A673 (cell line): Measurements from ENCODE around the gene PRKAG2. TPM values are rescaled to one million over a fixed set of nuclear protein-coding genes. Genes with fewer than 3 reads are reported as not detected.

Source experiments
- BruUV-seq: library from RNA; stranded (reverse); fragments of 400-500 nt; replicated peaks from 2 replicates; lab custom pipeline; 2021; lab: Mats Ljungman, UMichigan
- CTCF ChIA-PET: fragments of 300-600 bp; sonication (Branson Sonifier 250); formaldehyde crosslinking; loops from one replicate; lab custom pipeline; 2022; ENCODE audit warnings: antibody characterized with exemption; lab: Charles Lee
- POLR2A ChIA-PET: fragments of 300-600 bp; sonication (Branson Sonifier 250); formaldehyde crosslinking; loops from one replicate; lab custom pipeline; 2022; ENCODE audit warnings: antibody characterized with exemption; ENCODE audit not compliant: low non-redundant PET; lab: Charles Lee
- DNase-seq: peaks from one replicate; pipeline ENCODE4 v3.0.0-alpha.2; 2015; ENCODE audit warnings: low spot score
- H3K27ac ChIP-seq: fragments of 200-600 bp; sonication (generic); 2 replicates; pipeline ENCODE4 v1.5.1; 2016; ENCODE audit warnings: mixed run types, low read depth, mild to moderate bottlenecking, mixed read lengths, antibody characterized with exemption, low read length; ENCODE audit not compliant: poor library complexity, severe bottlenecking
- H3K27me3 ChIP-seq: fragments of 200-600 bp; sonication (generic); replicated peaks from 2 replicates; pipeline ENCODE4 v1.6.1; 2017; ENCODE audit warnings: mixed run types, low read depth, mild to moderate bottlenecking, mixed read lengths, antibody characterized with exemption, low read length; ENCODE audit not compliant: insufficient read depth, poor library complexity
- H3K36me3 ChIP-seq: fragments of 200-600 bp; sonication (generic); 2 replicates; pipeline ENCODE4 v1.6.1; 2016; ENCODE audit warnings: mixed run types, mild to moderate bottlenecking, mixed read lengths, antibody characterized with exemption, low read length; ENCODE audit not compliant: insufficient read depth, poor library complexity, severe bottlenecking
- H3K4me1 ChIP-seq: fragments of 200-600 bp; sonication (generic); 2 replicates; pipeline ENCODE4 v1.6.1; 2017; ENCODE audit warnings: mixed run types, mild to moderate bottlenecking, mixed read lengths, antibody characterized with exemption, low read length; ENCODE audit not compliant: insufficient read depth, poor library complexity, severe bottlenecking
- H3K4me3 ChIP-seq: fragments of 200-600 bp; sonication (generic); 2 replicates; pipeline ENCODE4 v1.5.1; 2016; ENCODE audit warnings: low read depth, mixed run types, mild to moderate bottlenecking, mixed read lengths, low read length; ENCODE audit not compliant: poor library complexity, severe bottlenecking
- H3K9me3 ChIP-seq: fragments of 200-600 bp; sonication (generic); 2 replicates; pipeline ENCODE4 v1.6.1; 2016; ENCODE audit warnings: mixed run types, low read depth, mild to moderate bottlenecking, mixed read lengths, antibody characterized with exemption, low read length; ENCODE audit not compliant: poor library complexity, severe bottlenecking
- EZH2 ChIP-seq: fragments of 200-600 bp; sonication (generic); IDR thresholded peaks from 2 replicates; pipeline ENCODE4 v1.6.1; 2017; ENCODE audit warnings: borderline replicate concordance, low read depth, mild to moderate bottlenecking, mixed read lengths, antibody characterized with exemption, low read length; ENCODE audit not compliant: poor library complexity, severe bottlenecking
- intact Hi-C: fragments of 100-400 bp; cut with micrococcal nuclease; formaldehyde crosslinking; loops from one replicate; pipeline ENCODE4 v1.10.0; 2022; ENCODE audit not compliant: unreplicated experiment
- total RNA-seq: library from RNA; stranded (reverse); gene quantifications from 2 replicates; pipeline ENCODE4 v1.2.3, GENCODE V29; 2021
- TF ChIP-seq, protein P1 (sequence below): fragments of 300-800, 200-600 bp; sonication (generic); conservative IDR thresholded peaks from 2 replicates; pipeline ENCODE4 v1.5.1; 2017; ENCODE audit warnings: low read depth, mild to moderate bottlenecking, antibody characterized with exemption, low read length, moderate library complexity, mixed read lengths

Gene PRKAG2
- total RNA-seq, 1 experiment from 2014 or later: 11.6 TPM

DNA sequence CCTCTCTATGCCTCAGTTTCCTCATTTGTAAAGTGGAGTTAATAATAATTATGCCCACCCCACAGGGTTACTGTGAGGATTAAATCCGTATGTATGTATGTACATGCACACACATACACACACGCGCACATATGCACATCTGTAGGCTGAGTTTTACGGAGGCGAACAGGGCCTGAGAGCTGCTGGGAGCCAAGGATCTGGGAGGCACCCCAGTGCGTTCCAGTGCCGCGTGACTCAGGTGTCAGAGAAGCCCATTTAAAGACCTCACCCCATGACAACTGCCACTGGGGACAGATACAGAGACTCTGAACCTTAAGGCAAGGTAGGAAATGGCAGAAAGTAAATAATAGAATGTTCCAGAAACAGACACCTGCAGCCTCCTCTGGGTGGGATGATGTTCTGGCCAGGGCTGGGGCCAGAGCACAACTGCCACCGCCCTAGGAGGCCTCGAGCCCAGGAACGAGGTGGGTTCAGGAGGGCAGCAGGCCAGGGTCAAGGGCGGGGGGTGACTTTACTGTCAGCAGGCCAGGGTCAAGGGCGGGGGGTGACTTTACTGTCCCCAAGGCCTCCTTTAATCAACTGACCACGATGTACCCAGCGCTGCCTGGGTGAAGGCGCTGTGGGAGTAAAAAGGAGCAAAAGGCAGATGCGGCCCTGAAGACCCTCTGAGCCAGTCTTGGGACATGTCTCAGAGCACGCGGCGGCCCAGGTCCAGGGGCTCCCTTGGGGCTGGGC lies 54.9 kb downstream of the PRKAG2 start:
- POLR2A ChIA-PET: no interaction called here
- Histone ChIP-seq H3K9me3 (no peaks in the 10 kb centered on the region), H3K27ac (no peak overlapping the region), H3K4me3 (no peak overlapping the region), H3K27me3 (no peaks in the 10 kb centered on the region), H3K36me3 (no peaks in the 10 kb centered on the region), H3K4me1 (peaks cover 30% of the 10 kb centered on the region)
- intact Hi-C loops: no loop called here
- TF ChIP-seq, protein P1, sequence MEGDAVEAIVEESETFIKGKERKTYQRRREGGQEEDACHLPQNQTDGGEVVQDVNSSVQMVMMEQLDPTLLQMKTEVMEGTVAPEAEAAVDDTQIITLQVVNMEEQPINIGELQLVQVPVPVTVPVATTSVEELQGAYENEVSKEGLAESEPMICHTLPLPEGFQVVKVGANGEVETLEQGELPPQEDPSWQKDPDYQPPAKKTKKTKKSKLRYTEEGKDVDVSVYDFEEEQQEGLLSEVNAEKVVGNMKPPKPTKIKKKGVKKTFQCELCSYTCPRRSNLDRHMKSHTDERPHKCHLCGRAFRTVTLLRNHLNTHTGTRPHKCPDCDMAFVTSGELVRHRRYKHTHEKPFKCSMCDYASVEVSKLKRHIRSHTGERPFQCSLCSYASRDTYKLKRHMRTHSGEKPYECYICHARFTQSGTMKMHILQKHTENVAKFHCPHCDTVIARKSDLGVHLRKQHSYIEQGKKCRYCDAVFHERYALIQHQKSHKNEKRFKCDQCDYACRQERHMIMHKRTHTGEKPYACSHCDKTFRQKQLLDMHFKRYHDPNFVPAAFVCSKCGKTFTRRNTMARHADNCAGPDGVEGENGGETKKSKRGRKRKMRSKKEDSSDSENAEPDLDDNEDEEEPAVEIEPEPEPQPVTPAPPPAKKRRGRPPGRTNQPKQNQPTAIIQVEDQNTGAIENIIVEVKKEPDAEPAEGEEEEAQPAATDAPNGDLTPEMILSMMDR: no peak
- TF ChIP-seq EZH2: no peak
- no TSS peak for BruUV-seq
- CTCF ChIA-PET: no interaction called here
- DNase-seq: no peak

GRCh38 chr7:151821226-151821625 lies 55.7 kb downstream of the PRKAG2 start:
- no peaks in the 10 kb centered on the region for H3K27me3 ChIP-seq
- CTCF ChIA-PET: no interaction called here

GRCh38 chr7:151820491-151821105 lies 56.3 kb downstream of the PRKAG2 start:
- Histone ChIP-seq H3K4me3 (no peak overlapping the region), H3K9me3 (no peaks in the 10 kb centered on the region), H3K27ac (no peak overlapping the region), H3K4me1 (peaks cover 18% of the 10 kb centered on the region), H3K36me3 (no peaks in the 10 kb centered on the region), H3K27me3 (no peaks in the 10 kb centered on the region)
- POLR2A ChIA-PET: no interaction called here
- no peak for DNase-seq
- CTCF ChIA-PET: no interaction called here
- TF ChIP-seq, protein P1: no peak
- TF ChIP-seq EZH2: no peak
- intact Hi-C loops: no loop called here
- BruUV-seq: no TSS peak

More at GRCh38 chr7:151821226-151821625, 55.7 kb downstream of the PRKAG2 start:
- Histone ChIP-seq H3K27ac (no peak overlapping the region), H3K4me3 (no peak overlapping the region), H3K9me3 (no peaks in the 10 kb centered on the region), H3K4me1 (peaks cover 24% of the 10 kb centered on the region), H3K36me3 (no peaks in the 10 kb centered on the region)
- POLR2A ChIA-PET: no interaction called here
- intact Hi-C loops: no loop called here
- no peak for TF ChIP-seq EZH2
- TF ChIP-seq, protein P1: no peak
- DNase-seq: no peak
- no TSS peak for BruUV-seq
